HCT116 (cell line): ENCODE data around the gene TAC1.

Source experiments
- CBX3 ChIP-seq: IDR thresholded peaks from 2 replicates; pipeline ENCODE4 v1.6.1; 2012; ENCODE audit warnings: low read depth
- CTCF ChIP-seq, 3 experiments: fragments of 200-600 bp in 1 of 3; sonication (generic) in 1 of 3; IDR thresholded peaks in 2 of 3; conservative IDR thresholded peaks in 1 of 3; 2 replicates each; pipeline ENCODE4 v1.5.1; 2012 to 2017; ENCODE audit warnings: low read depth in 2 of 3, low read length in 2 of 3, antibody characterized with exemption in 1 of 3, borderline replicate concordance in 1 of 3, control low read depth in 1 of 3, mild to moderate bottlenecking in 1 of 3, mixed read lengths in 1 of 3, mixed run types in 1 of 3, moderate library complexity in 1 of 3; ENCODE audit not compliant: insufficient read depth in 1 of 3
- EGR1 ChIP-seq: IDR thresholded peaks from 2 replicates; pipeline ENCODE4 v1.6.1; 2012; ENCODE audit warnings: low read depth
- EZH2phosphoT487 ChIP-seq: fragments of 200-600 bp; IDR thresholded peaks from 2 replicates; pipeline ENCODE4 v1.6.1; 2018; ENCODE audit warnings: antibody characterized with exemption, borderline replicate concordance
- FOSL1 ChIP-seq: IDR thresholded peaks from 2 replicates; pipeline ENCODE4 v1.6.1; 2012; ENCODE audit warnings: low read depth
- POLR2A ChIP-seq: IDR thresholded peaks from 2 replicates; pipeline ENCODE4 v1.7.0; 2011; ENCODE audit warnings: borderline replicate concordance; ENCODE audit not compliant: insufficient read depth, insufficient read length; ENCODE audit errors: extremely low read depth
- POLR2AphosphoS5 ChIP-seq: IDR thresholded peaks from 2 replicates; pipeline ENCODE4 v1.6.1; 2011; ENCODE audit warnings: mild to moderate bottlenecking, low read depth, low read length, moderate library complexity
- SP1 ChIP-seq: IDR thresholded peaks from 2 replicates; pipeline ENCODE4 v1.6.1; 2012; ENCODE audit warnings: low read depth
- SRF ChIP-seq: IDR thresholded peaks from 2 replicates; pipeline ENCODE4 v1.6.1; 2012; ENCODE audit warnings: low read depth
- YY1 ChIP-seq: IDR thresholded peaks from 2 replicates; pipeline ENCODE4 v1.6.1; 2011; ENCODE audit warnings: low read length, low read depth, moderate library complexity, mild to moderate bottlenecking; ENCODE audit not compliant: insufficient replicate concordance; ENCODE audit errors: extremely low read depth
- ZBTB33 ChIP-seq: IDR thresholded peaks from 2 replicates; pipeline ENCODE4 v1.6.1; 2011; ENCODE audit warnings: mild to moderate bottlenecking, low read length, moderate library complexity; ENCODE audit not compliant: insufficient replicate concordance; ENCODE audit errors: extremely low read depth
- TF ChIP-seq, protein P1 (sequence below): IDR thresholded peaks from 2 replicates; pipeline ENCODE4 v1.6.1; 2012

- TF ChIP-seq SRF (no peak), CTCF (IDR thresholded peaks at IDR 0.05 in 2 of 3, conservative IDR thresholded peaks at IDR 0.05 in 1 of 3; ENCODE audit: borderline replicate concordance in 1 of 3, insufficient read depth in 1 of 3, low read depth in 2 of 3, low read length in 2 of 3) (no peak), POLR2A (no peak), SP1 (no peak), POLR2AphosphoS5 (no peak), FOSL1 (no peak), EGR1 (no peak), EZH2phosphoT487 (no peak), CBX3 (no peak), YY1 (no peak), ZBTB33 (no peak)
- TF ChIP-seq, protein P1, sequence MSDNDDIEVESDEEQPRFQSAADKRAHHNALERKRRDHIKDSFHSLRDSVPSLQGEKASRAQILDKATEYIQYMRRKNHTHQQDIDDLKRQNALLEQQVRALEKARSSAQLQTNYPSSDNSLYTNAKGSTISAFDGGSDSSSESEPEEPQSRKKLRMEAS: no peak
Observed at GRCh38 chr7:97722386-97722785, 9.5 kb upstream of the TAC1 start.
